ENCODE results near the gene HNRNPAB.

DNA sequence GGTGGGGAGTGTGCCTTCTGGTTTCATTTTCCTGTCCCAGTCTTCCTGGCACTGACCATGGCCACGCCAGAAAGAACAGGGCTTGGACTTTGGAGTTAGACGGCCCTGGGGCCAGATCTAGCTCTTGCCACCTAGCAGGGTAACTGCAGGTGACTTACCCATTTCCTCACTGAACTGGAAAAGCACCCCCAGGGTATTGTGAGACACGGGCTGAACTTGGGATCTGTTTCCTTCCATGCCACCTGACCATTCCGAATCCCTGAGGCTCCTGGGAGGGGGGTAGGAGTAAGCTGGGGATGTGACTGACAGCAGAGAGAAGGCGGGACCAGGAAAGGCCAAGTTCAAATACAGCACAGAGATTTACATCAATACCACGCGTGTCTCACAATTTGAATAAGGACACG is 9.4 kb downstream of the HNRNPAB start:
- TF ChIP-seq, protein P1, sequence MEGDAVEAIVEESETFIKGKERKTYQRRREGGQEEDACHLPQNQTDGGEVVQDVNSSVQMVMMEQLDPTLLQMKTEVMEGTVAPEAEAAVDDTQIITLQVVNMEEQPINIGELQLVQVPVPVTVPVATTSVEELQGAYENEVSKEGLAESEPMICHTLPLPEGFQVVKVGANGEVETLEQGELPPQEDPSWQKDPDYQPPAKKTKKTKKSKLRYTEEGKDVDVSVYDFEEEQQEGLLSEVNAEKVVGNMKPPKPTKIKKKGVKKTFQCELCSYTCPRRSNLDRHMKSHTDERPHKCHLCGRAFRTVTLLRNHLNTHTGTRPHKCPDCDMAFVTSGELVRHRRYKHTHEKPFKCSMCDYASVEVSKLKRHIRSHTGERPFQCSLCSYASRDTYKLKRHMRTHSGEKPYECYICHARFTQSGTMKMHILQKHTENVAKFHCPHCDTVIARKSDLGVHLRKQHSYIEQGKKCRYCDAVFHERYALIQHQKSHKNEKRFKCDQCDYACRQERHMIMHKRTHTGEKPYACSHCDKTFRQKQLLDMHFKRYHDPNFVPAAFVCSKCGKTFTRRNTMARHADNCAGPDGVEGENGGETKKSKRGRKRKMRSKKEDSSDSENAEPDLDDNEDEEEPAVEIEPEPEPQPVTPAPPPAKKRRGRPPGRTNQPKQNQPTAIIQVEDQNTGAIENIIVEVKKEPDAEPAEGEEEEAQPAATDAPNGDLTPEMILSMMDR (conservative IDR thresholded peaks at IDR 0.05 in 1 of 2, IDR thresholded peaks at IDR 0.05 in 1 of 2; ENCODE audit: extremely low read depth in 1 of 2, insufficient read depth in 1 of 2, low read depth in 1 of 2, low read length in 2 of 2): no peak
- no peak for TF ChIP-seq EZH2 (IDR thresholded peaks at IDR 0.05; ENCODE audit: borderline replicate concordance, low read length)
